Stimulated activated CD4-positive, alpha-beta T cell treated with anti-CD3 and anti-CD28 coated beads, Interleukin-12 subunit alpha, Interleukin-12 subunit beta, amount 100 ng/mL, for 24 hours (primary cell): ENCODE results near the gene CNRIP1.

Experiments
- DNase-seq, 2 experiments: peaks; one replicate each; pipeline ENCODE4 v3.0.0-alpha.2; 2020; ENCODE audit warnings: low read depth in 2 of 2

The CNRIP1 gene

GRCh38 chr2:68251187-68251854, 68.4 kb downstream of the CNRIP1 start:
- DNase-seq: peak; percentile 55

- DNase-seq: no peak
Measured at GRCh38 chr2:68250652-68251186, 69.0 kb downstream of the CNRIP1 start.

GRCh38 chr2:68250196-68250595, 69.6 kb downstream of the CNRIP1 start:
- no peak for DNase-seq

GRCh38 chr2:68248806-68249205, 70.9 kb downstream of the CNRIP1 start:
- no peak for DNase-seq

- no peak for DNase-seq
Measured at GRCh38 chr2:68248361-68248760, 71.4 kb downstream of the CNRIP1 start.

- DNase-seq: no peak
Measured at GRCh38 chr2:68246396-68246795, 73.4 kb downstream of the CNRIP1 start.

GRCh38 chr2:68245672-68246071, 74.1 kb downstream of the CNRIP1 start:
- no peak for DNase-seq

GRCh38 chr2:68245066-68245465, 74.7 kb downstream of the CNRIP1 start:
- DNase-seq: no peak

- DNase-seq: no peak
Measured at GRCh38 chr2:68244456-68244855, 75.3 kb downstream of the CNRIP1 start.
